GM06990 (cell line): ENCODE results near the gene RANBP17.
"Not testable (repeated sequence)": the region's sequence is repeated elsewhere in the genome, so short reads cannot be mapped to it uniquely, and the experiment has no call there.

Experiments
- DNase-seq: peaks from one replicate; pipeline ENCODE4 v3.0.0-alpha.2; 2011; ENCODE audit not compliant: insufficient read length; ENCODE audit errors: extremely low read depth
- H3K27me3 ChIP-seq: replicated peaks from 2 replicates; pipeline ENCODE4 v1.6.0; 2011; ENCODE audit warnings: low read length; ENCODE audit not compliant: control insufficient read depth, insufficient read depth
- H3K36me3 ChIP-seq: 2 replicates; pipeline ENCODE4 v1.5.1; 2011; ENCODE audit warnings: low read length; ENCODE audit not compliant: control insufficient read depth, insufficient read depth
- H3K4me3 ChIP-seq: replicated peaks from 2 replicates; pipeline ENCODE4 v1.5.1; 2011; ENCODE audit warnings: low read depth, mild to moderate bottlenecking, control low read depth, low read length
- TF ChIP-seq, protein P1 (sequence below): IDR thresholded peaks from 2 replicates; pipeline ENCODE4 v1.5.1; 2011; ENCODE audit warnings: low read length, control low read depth, mild to moderate bottlenecking, inconsistent platforms; ENCODE audit not compliant: insufficient read depth, poor library complexity, severe bottlenecking

Gene RANBP17

DNA sequence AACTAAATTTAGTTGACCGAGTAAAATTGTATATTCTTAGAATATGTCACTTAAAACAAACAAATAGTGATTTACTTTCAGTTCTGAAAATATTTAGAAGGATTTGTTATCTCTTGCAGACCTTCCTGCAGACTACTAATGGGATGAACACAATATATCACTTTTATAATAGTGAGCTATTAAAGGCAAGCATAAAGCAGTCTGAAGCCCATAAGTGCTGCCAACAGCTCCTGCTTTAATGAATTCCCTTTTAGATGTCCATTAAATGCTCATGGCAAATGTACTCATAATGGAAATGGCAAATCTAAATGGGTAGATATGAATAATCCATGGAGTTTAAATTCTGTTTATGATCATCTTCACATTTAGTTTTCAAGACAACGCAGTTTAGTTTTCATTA, 170.2 kb downstream of the RANBP17 start:
- TF ChIP-seq, protein P1, sequence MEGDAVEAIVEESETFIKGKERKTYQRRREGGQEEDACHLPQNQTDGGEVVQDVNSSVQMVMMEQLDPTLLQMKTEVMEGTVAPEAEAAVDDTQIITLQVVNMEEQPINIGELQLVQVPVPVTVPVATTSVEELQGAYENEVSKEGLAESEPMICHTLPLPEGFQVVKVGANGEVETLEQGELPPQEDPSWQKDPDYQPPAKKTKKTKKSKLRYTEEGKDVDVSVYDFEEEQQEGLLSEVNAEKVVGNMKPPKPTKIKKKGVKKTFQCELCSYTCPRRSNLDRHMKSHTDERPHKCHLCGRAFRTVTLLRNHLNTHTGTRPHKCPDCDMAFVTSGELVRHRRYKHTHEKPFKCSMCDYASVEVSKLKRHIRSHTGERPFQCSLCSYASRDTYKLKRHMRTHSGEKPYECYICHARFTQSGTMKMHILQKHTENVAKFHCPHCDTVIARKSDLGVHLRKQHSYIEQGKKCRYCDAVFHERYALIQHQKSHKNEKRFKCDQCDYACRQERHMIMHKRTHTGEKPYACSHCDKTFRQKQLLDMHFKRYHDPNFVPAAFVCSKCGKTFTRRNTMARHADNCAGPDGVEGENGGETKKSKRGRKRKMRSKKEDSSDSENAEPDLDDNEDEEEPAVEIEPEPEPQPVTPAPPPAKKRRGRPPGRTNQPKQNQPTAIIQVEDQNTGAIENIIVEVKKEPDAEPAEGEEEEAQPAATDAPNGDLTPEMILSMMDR: no peak
- Histone ChIP-seq H3K4me3 (no peak overlapping the region), H3K36me3 (no peaks in the 10 kb centered on the region), H3K27me3 (no peaks in the 10 kb centered on the region; the same call in 1 of the 2 replicates)
- DNase-seq: no peak

DNA sequence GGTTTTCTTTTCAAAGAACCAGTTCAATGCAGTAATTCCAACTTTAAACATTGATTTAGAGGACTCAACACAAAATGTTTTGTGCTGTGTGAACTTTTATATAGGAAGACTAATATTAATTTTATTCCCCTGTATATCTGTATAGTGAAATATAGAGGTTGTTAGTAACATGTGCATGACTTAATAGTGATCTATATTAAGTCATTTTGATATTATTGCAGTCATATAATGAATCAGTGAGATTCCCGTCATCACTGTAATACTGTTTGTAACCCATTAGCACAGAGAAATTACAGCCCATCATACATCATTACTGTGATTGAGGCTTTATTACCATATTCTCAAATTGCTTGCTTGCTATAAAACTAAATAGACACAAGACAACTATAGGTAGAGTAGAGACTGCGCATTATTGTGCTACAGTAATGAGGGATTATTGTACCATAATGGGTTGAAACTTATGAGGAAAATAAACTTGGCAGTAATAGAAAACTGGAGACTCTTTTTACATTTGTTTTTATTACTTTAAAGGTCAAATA, 170.7 kb downstream of the RANBP17 start:
- TF ChIP-seq, protein P1: no peak
- H3K36me3 ChIP-seq: no peaks in the 10 kb centered on the region
- no peaks in the 10 kb centered on the region; the same call in 1 of the 2 replicates for H3K27me3 ChIP-seq
- H3K4me3 ChIP-seq: no peak overlapping the region
- DNase-seq: no peak

DNA sequence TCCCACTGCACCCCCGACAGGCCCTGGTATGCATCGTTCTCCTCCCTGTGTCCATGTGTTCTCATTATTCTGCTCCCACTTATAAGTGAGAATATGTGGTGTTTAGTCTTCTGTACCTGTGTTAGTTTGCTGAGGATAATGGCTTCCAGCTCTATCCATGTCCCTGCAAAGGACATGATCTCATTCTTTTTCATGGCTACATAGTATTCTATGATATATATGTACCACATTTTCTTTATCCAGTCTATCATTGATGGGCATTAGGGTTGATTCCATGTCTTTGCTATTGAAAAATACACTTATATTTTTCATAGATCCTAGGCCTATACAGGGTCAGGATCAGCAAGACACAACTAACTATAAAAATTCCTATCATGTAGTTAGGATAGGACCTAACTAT, 180.1 kb downstream of the RANBP17 start:
- not testable (repeated sequence) for H3K27me3 ChIP-seq, H3K36me3 ChIP-seq, DNase-seq, H3K4me3 ChIP-seq

DNA sequence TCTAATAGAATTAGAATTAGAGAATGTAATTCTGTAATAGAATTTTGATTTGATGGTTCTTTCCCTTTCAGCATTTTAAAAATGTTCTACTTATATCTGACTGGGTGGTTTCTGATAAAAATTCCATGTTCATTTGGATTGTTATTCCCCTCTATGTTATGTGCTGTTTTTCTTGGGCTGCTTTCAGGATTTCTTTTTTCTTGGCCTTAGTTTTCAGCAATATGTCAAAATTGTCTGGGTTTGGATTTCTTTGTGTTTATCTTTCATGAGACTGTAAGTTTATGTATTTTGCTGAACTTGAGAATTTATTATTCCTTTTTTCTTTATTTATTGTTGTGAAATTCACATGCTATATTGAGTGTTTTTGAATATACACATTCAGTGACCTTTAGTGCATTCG, 189.1 kb downstream of the RANBP17 start:
- Histone ChIP-seq H3K4me3 (no peak overlapping the region), H3K36me3 (no peaks in the 10 kb centered on the region), H3K27me3 (no peaks in the 10 kb centered on the region)
- no peak for DNase-seq
- TF ChIP-seq, protein P1: no peak

DNA sequence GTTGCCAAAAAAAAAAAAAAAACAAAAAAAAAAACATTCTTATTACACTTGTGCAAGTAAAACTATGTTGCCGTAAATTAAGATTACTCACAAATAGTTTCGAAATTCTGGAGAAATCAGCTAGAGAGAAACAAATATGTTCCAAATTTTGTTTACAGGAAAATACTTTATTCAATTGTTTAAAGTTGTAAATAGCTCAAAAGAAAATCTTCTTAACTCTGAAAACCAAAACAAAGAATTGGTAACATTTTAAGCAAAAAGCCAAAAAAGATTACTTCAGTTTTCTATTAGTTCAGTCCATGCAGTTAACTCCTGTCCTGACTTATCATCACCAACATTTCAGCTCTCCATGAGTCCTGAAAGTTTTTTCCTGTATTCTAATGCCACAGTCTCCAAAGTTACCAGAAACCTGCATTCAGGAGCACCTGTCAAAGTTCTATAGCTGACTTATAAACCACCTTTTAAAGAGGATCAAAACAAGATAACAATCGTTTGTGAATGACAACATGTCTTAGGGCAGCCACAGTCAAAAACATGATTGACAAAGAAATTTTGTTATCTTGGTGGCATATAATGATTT, 194.1 kb downstream of the RANBP17 start:
- TF ChIP-seq, protein P1: no peak
- no peak overlapping the region for H3K4me3 ChIP-seq
- no peaks in the 10 kb centered on the region for H3K27me3 ChIP-seq
- DNase-seq: no peak
- H3K36me3 ChIP-seq: no peaks in the 10 kb centered on the region

DNA sequence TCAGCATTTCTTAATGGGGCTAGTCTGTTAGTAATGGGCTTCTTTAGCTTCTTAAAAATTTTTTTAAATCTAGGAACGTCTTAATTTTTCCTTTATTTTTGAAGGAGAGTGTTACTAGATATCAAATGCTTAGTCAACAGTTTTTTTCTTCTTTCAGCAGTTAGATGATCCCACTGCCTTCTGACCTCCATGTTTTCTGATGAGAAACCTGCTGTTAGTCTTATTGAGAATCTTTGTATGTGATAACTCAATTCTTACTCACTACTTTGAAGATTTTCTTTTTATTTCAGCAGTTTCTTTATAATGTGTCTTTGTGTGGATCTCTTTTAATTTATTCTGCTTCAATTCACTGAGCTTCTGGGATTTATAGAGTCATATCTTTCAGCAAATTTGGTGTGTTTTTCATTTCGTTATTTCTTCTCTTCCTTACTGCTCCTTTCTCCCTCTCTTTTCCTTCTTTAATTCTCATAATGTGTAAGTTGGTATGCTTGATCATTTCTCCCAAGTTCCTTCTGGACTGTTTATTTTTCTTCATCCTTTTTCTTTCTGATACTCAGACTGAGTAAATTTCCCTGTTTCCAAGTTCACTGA, 205.8 kb downstream of the RANBP17 start:
- DNase-seq: no peak

More for the DNA sequence above, 205.8 kb downstream of the RANBP17 start:
- Histone ChIP-seq H3K36me3 (no peaks in the 10 kb centered on the region), H3K4me3 (no peak overlapping the region), H3K27me3 (no peaks in the 10 kb centered on the region)
- TF ChIP-seq, protein P1: no peak
